HepG2 (cell line): ENCODE data around the gene MAN1A1. TPM values are rescaled to one million over a fixed set of nuclear protein-coding genes. Genes with fewer than 3 reads are reported as not detected.

ENCODE experiments used
- ATAC-seq: fragments of 200-7000 bp; cut with Tn5 transposase; 3 replicates; pipeline ENCODE4 v1.9.1; 2020; ENCODE audit warnings: mild to moderate bottlenecking, moderate library complexity
- BruUV-seq: library from RNA; stranded (reverse); fragments of 400-500 nt; replicated peaks from 2 replicates; lab custom pipeline; 2021; lab: Mats Ljungman, UMichigan
- CTCF ChIA-PET: fragments of 300-600 bp; formaldehyde crosslinking; extraction: SDS; loops from one replicate; lab custom pipeline; 2021; ENCODE audit warnings: low total read pairs, inconsistent platforms, low intra/inter-chr PET ratio; lab: Yijun Ruan, JAX
- POLR2A ChIA-PET: fragments of 350-600 bp; sonication (Branson Sonifier 250); formaldehyde crosslinking; loops from one replicate; lab custom pipeline; 2020; ENCODE audit warnings: antibody characterized with exemption, inconsistent platforms; lab: Yijun Ruan, JAX
- DNase-seq: peaks from one replicate; pipeline ENCODE4 v3.0.0-alpha.2; 2015; ENCODE audit warnings: low spot score
- FAIRE-seq: peaks from 3 replicates; lab custom pipeline; 2011; peaks lifted over from hg19 to GRCh38; lab: Jason Lieb, UNC
- H2AFZ ChIP-seq: one replicate; pipeline ENCODE4 v1.6.1; 2011; ENCODE audit warnings: low read length, inconsistent platforms
- H3K27ac ChIP-seq: fragments of 300-600 bp; 3 replicates; pipeline ENCODE4 v1.8.0; 2011; ENCODE audit warnings: mixed run types, mild to moderate bottlenecking, mixed read lengths, low read length, inconsistent platforms; ENCODE audit not compliant: insufficient read depth; ENCODE audit errors: extremely low read length
- H3K27me3 ChIP-seq, 2 experiments: fragments of 200-600 bp in 1 of 2; 2 replicates in 1 of 2; 3 replicates in 1 of 2; pipeline versions ENCODE4 v1.6.0 to v1.8.0; 2011; ENCODE audit warnings: low read length in 2 of 2, mild to moderate bottlenecking in 2 of 2, moderate library complexity in 2 of 2, inconsistent platforms in 1 of 2; ENCODE audit not compliant: insufficient read depth in 2 of 2, control insufficient read depth in 1 of 2
- H3K36me3 ChIP-seq, 2 experiments: fragments of 200-600 bp in 1 of 2; replicated peaks in 1 of 2; 2 replicates in 1 of 2; 3 replicates in 1 of 2; pipeline versions ENCODE4 v1.5.1 to v1.8.0; 2011; ENCODE audit warnings: low read length in 2 of 2, inconsistent platforms in 1 of 2; ENCODE audit not compliant: insufficient read depth in 2 of 2, control insufficient read depth in 1 of 2
- H3K4me1 ChIP-seq: 2 replicates; pipeline ENCODE4 v1.5.1; 2012; ENCODE audit warnings: low read length, inconsistent platforms; ENCODE audit not compliant: insufficient read depth
- H3K4me2 ChIP-seq: 2 replicates; pipeline ENCODE4 v1.6.0; 2011; ENCODE audit warnings: low read depth, low read length, inconsistent platforms
- H3K4me3 ChIP-seq, 3 experiments: fragments of 200-600 bp in 1 of 3; sonication (generic), shearing (Covaris generic) in 1 of 3; replicated peaks in 1 of 3; 2 replicates each; pipeline ENCODE4 v1.5.1; 2011 to 2016; ENCODE audit warnings: low read length in 3 of 3, inconsistent platforms in 2 of 3, low read depth in 2 of 3, mild to moderate bottlenecking in 2 of 3, control low read depth in 1 of 3, mixed read lengths in 1 of 3; ENCODE audit not compliant: insufficient read depth in 1 of 3
- H3K79me2 ChIP-seq: one replicate; pipeline ENCODE4 v1.6.1; 2011; ENCODE audit warnings: low read length, inconsistent platforms; ENCODE audit not compliant: insufficient read depth
- H3K9ac ChIP-seq: 2 replicates; pipeline ENCODE4 v1.6.0; 2011; ENCODE audit warnings: mild to moderate bottlenecking, low read depth, low read length, inconsistent platforms; ENCODE audit not compliant: insufficient read depth
- H3K9me3 ChIP-seq: 2 replicates; pipeline ENCODE4 v1.5.1; 2012; ENCODE audit warnings: mild to moderate bottlenecking, low read length
- H4K20me1 ChIP-seq: 2 replicates; pipeline ENCODE4 v1.6.0; 2011; ENCODE audit warnings: inconsistent platforms, mild to moderate bottlenecking, low read length, moderate library complexity; ENCODE audit not compliant: insufficient read depth
- ETS1 ChIP-seq: sonication (generic); formaldehyde crosslinking; IDR thresholded peaks from 2 replicates; pipeline ENCODE4 v1.4.0; 2020; ENCODE audit warnings: missing genetic modification reagents
- FLYWCH1 ChIP-seq: sonication (generic); formaldehyde crosslinking; IDR thresholded peaks from 2 replicates; pipeline ENCODE4 v1.8.1; 2023; ENCODE audit warnings: mild to moderate bottlenecking, missing genetic modification reagents
- FOSL1 ChIP-seq: sonication (generic); formaldehyde crosslinking; IDR thresholded peaks from 2 replicates; pipeline ENCODE4 v1.9.0; 2021; ENCODE audit warnings: missing genetic modification reagents, borderline replicate concordance
- FOXJ3 ChIP-seq: sonication (generic); formaldehyde crosslinking; IDR thresholded peaks from 2 replicates; pipeline ENCODE4 v1.4.0; 2020; ENCODE audit warnings: missing genetic modification reagents, mild to moderate bottlenecking, borderline replicate concordance
- HIVEP1 ChIP-seq: sonication (generic); formaldehyde crosslinking; IDR thresholded peaks from 2 replicates; pipeline ENCODE4 v1.4.0; 2020; ENCODE audit warnings: mild to moderate bottlenecking, missing genetic modification reagents
- NONO ChIP-seq, 2 experiments: fragments of 450-650 bp in 1 of 2; sonication (generic) in 1 of 2; formaldehyde crosslinking in 1 of 2; IDR thresholded peaks in 1 of 2; conservative IDR thresholded peaks in 1 of 2; 2 replicates each; pipeline versions ENCODE4 v1.6.1 to v1.8.0; 2017 to 2022; ENCODE audit warnings: mild to moderate bottlenecking in 1 of 2, missing genetic modification reagents in 1 of 2, moderate library complexity in 1 of 2
- POLR2A ChIP-seq, 2 experiments: IDR thresholded peaks; 2 replicates each; pipeline ENCODE4 v1.6.1; 2011; ENCODE audit warnings: low read depth in 2 of 2, low read length in 2 of 2, mild to moderate bottlenecking in 1 of 2, moderate library complexity in 1 of 2; ENCODE audit not compliant: insufficient read depth in 1 of 2
- POLR2G ChIP-seq: fragments of 200-400 bp; formaldehyde crosslinking; IDR thresholded peaks from 2 replicates; pipeline ENCODE4 v1.6.1; 2018; ENCODE audit warnings: mild to moderate bottlenecking, low read depth, low read length, moderate library complexity
- RBM22 ChIP-seq: fragments of 200-400 bp; formaldehyde crosslinking; optimal IDR thresholded peaks from 2 replicates; pipeline ENCODE3; 2017; ENCODE audit warnings: mild to moderate bottlenecking, low read length, moderate library complexity
- ZKSCAN1 ChIP-seq: fragments of 150-350 bp; IDR thresholded peaks from 2 replicates; pipeline ENCODE4 v1.6.1; 2014; ENCODE audit warnings: low read length
- ZNF337 ChIP-seq: sonication (generic); formaldehyde crosslinking; IDR thresholded peaks from 2 replicates; pipeline ENCODE4 v1.5.1; 2020; ENCODE audit warnings: missing genetic modification reagents, low read depth, mild to moderate bottlenecking, borderline replicate concordance
- ZNF547 ChIP-seq: sonication (generic); formaldehyde crosslinking; IDR thresholded peaks from 2 replicates; pipeline ENCODE4 v1.5.1; 2020; ENCODE audit warnings: mild to moderate bottlenecking, missing genetic modification reagents
- ZNF576 ChIP-seq: sonication (generic); formaldehyde crosslinking; IDR thresholded peaks from 2 replicates; pipeline ENCODE4 v1.4.0; 2020; ENCODE audit warnings: mild to moderate bottlenecking, missing genetic modification reagents
- WGBS: methylation state at CpG from one replicate; pipeline ENCODE4 v1.1.6; 2017; ENCODE audit warnings: low lambda C conversion rate; 5-methylcytosine and 5-hydroxymethylcytosine counted together
- in situ Hi-C: cut with HindIII; loops from 2 replicates; pipeline ENCODE4 v1.10.0; 2017; ENCODE audit warnings: low pct_unique_long_range_greater_than_20kb; ENCODE audit not compliant: extremely low pct_ligation_motif_present
- intact Hi-C: fragments of 100-400 bp; cut with micrococcal nuclease; formaldehyde crosslinking; loops from one replicate; pipeline ENCODE4 v1.10.0; 2022; ENCODE audit not compliant: unreplicated experiment
- polyA plus RNA-seq, 8 experiments: library from polyadenylated mRNA; depleted of rRNA in 3 of 8; stranded (reverse) in 7 of 8; unstranded in 1 of 8; fragments of >200 nt; fragmentation: Illumina TruSeq in 4 of 8; extraction: Trizol in 4 of 8; gene quantifications; 2 replicates each; pipeline versions ENCODE4 v1.2.1 to v1.2.3, GENCODE V29; 2011 to 2016; ENCODE audit warnings: low read depth in 4 of 8, missing spikeins in 1 of 8, mixed read lengths in 1 of 8; ENCODE audit not compliant: insufficient read depth in 1 of 8
- total RNA-seq, 5 experiments: library from RNA; depleted of rRNA; stranded (reverse); fragments of >200 nt; fragmentation: Illumina TruSeq; extraction: Trizol; gene quantifications; 2 replicates each; pipeline ENCODE4 v1.2.3, GENCODE V29; 2016; ENCODE audit warnings: low read depth in 1 of 5
- TF ChIP-seq, protein P1 (sequence below): sonication (generic); formaldehyde crosslinking; IDR thresholded peaks from 2 replicates; pipeline ENCODE4 v1.4.0; 2020; ENCODE audit warnings: missing genetic modification reagents, borderline replicate concordance

MAN1A1 gene
- total and polyA plus RNA-seq, 2 of the 13 experiments (the other 11 are each of a cell fraction or from before 2014, with no cell fraction given), result 156 to 236 TPM

GRCh38 chr6:119231394-119231793 lies 118.2 kb downstream of the MAN1A1 start:
- no peak for DNase-seq
- Histone ChIP-seq H3K4me3 (no peak overlapping the region), H3K4me1 (peaks cover 13% of the 10 kb centered on the region), H3K4me2 (no peak overlapping the region), H3K9ac (no peak overlapping the region), H3K36me3 (peaks cover 31 to 68% of the 10 kb centered on the region in 2 experiments), H3K9me3 (no peaks in the 10 kb centered on the region), H3K79me2 (peaks cover 36% of the 10 kb centered on the region), H3K27ac (no peak overlapping the region), H3K27me3 (no peaks in the 10 kb centered on the region), H4K20me1 (peaks cover 6% of the 10 kb centered on the region; the same call in 1 of the 2 replicates), H2AFZ (no peak overlapping the region)
- TF ChIP-seq RBM22, result peak; percentile 96
- TF ChIP-seq HIVEP1 (CRISPR knock-in tag), result no peak
- TF ChIP-seq FOXJ3 (CRISPR knock-in tag), result no peak
- TF ChIP-seq POLR2G, result 0 out of 2 replicates have a peak, but pooled peaks have one; percentile 23
- POLR2A ChIA-PET, result no interaction called here
- no TSS peak for BruUV-seq
- intact Hi-C loops, result no loop called here
- in situ Hi-C loops, result no loop called here
- FAIRE-seq, result no peak
- WGBS, result 94% methylated on average over 4 of the region's 4 CpGs
- CTCF ChIA-PET, result no interaction called here
- no peak for ATAC-seq

DNA sequence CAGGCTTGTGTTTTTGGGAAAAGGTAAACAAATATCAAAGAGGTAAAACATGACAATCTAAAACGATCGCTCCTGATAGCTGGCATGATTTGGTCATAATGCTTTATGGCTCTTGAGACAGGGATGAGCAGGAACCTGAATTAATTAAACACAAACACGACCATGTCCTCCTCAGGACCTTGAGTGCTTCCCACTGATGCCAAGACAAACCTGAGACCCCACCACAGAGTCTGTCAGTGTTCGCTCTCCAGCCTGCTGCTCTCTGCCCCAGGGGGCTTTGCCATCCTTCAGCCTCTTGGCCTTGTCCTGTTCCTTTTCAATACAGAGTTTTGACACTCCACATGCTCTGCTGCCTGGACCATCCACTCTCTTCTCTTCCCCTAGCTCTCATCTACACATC lies 119.4 kb downstream of the MAN1A1 start:
- no peaks in the 10 kb centered on the region for H3K27me3 ChIP-seq
- 99% methylated on average over 4 of the region's 4 CpGs for WGBS
- no peak overlapping the region for H3K27ac ChIP-seq
- peaks cover 6% of the 10 kb centered on the region; the same call in 1 of the 2 replicates for H4K20me1 ChIP-seq
- intact Hi-C loops, result no loop called here
- ChIA-PET POLR2A (no interaction called here), CTCF (no interaction called here)
- H3K4me3 ChIP-seq, result no peak overlapping the region
- ATAC-seq, result peak; percentile 41
- DNase-seq, result no peak
- H3K9me3 ChIP-seq, result no peaks in the 10 kb centered on the region
- peaks cover 47% of the 10 kb centered on the region for H3K79me2 ChIP-seq
- FAIRE-seq, result no peak
- peaks cover 24 to 62% of the 10 kb centered on the region in 2 experiments for H3K36me3 ChIP-seq
- H2AFZ ChIP-seq, result no peak overlapping the region
- no TSS peak for BruUV-seq
- H3K9ac ChIP-seq, result no peak overlapping the region
- peaks cover 7% of the 10 kb centered on the region for H3K4me1 ChIP-seq
- in situ Hi-C loops, result no loop called here
- H3K4me2 ChIP-seq, result no peak overlapping the region
- no peak for TF ChIP-seq NONO (IDR thresholded peaks at IDR 0.05)
- no peak for TF ChIP-seq NONO (CRISPR knock-in tag; conservative IDR thresholded peaks at IDR 0.05)
- TF ChIP-seq ZNF547, result no peak
- no peak for TF ChIP-seq ETS1 (CRISPR knock-in tag)
- TF ChIP-seq ZKSCAN1, result no peak
- no peak for TF ChIP-seq ZNF337 (CRISPR knock-in tag)
- TF ChIP-seq, protein P1, sequence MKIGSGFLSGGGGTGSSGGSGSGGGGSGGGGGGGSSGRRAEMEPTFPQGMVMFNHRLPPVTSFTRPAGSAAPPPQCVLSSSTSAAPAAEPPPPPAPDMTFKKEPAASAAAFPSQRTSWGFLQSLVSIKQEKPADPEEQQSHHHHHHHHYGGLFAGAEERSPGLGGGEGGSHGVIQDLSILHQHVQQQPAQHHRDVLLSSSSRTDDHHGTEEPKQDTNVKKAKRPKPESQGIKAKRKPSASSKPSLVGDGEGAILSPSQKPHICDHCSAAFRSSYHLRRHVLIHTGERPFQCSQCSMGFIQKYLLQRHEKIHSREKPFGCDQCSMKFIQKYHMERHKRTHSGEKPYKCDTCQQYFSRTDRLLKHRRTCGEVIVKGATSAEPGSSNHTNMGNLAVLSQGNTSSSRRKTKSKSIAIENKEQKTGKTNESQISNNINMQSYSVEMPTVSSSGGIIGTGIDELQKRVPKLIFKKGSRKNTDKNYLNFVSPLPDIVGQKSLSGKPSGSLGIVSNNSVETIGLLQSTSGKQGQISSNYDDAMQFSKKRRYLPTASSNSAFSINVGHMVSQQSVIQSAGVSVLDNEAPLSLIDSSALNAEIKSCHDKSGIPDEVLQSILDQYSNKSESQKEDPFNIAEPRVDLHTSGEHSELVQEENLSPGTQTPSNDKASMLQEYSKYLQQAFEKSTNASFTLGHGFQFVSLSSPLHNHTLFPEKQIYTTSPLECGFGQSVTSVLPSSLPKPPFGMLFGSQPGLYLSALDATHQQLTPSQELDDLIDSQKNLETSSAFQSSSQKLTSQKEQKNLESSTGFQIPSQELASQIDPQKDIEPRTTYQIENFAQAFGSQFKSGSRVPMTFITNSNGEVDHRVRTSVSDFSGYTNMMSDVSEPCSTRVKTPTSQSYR (CRISPR knock-in tag), result no peak
- TF ChIP-seq FOSL1 (CRISPR knock-in tag), result no peak
- no peak for TF ChIP-seq ZNF576 (CRISPR knock-in tag)
- TF ChIP-seq POLR2A (IDR thresholded peaks at IDR 0.05; ENCODE audit: insufficient read depth in 1 of 2, low read depth in 2 of 2, low read length in 2 of 2), result 0 out of 4 replicates have a peak, but pooled peaks of 1 of the 2 experiments have one; percentile 17
- no peak for TF ChIP-seq FLYWCH1
- TF ChIP-seq RBM22, result peak; percentile 96
